22Rv1 (cell line): Measurements from ENCODE around the gene SPTBN1.
A peak's percentile ranks its signal among the peaks of the same experiment; 100 is the strongest.

Experiments
- H3K27ac ChIP-seq: fragments of 450-650 bp; 2 replicates; pipeline ENCODE4 v1.5.1; 2017
- ZFX ChIP-seq: fragments of 450-650 bp; IDR thresholded peaks from 2 replicates; pipeline ENCODE4 v1.6.1; 2017; ENCODE audit warnings: antibody characterized with exemption, borderline replicate concordance
- TF ChIP-seq, protein P1 (sequence below): fragments of 450-650 bp; IDR thresholded peaks from 2 replicates; pipeline ENCODE4 v1.5.1; 2017; ENCODE audit warnings: mild to moderate bottlenecking

The SPTBN1 gene

GRCh38 chr2:54539683-54540082 lies 83.6 kb downstream of the SPTBN1 start:
- H3K27ac ChIP-seq = no peak overlapping the region
- no peak for TF ChIP-seq ZFX
- TF ChIP-seq, protein P1, sequence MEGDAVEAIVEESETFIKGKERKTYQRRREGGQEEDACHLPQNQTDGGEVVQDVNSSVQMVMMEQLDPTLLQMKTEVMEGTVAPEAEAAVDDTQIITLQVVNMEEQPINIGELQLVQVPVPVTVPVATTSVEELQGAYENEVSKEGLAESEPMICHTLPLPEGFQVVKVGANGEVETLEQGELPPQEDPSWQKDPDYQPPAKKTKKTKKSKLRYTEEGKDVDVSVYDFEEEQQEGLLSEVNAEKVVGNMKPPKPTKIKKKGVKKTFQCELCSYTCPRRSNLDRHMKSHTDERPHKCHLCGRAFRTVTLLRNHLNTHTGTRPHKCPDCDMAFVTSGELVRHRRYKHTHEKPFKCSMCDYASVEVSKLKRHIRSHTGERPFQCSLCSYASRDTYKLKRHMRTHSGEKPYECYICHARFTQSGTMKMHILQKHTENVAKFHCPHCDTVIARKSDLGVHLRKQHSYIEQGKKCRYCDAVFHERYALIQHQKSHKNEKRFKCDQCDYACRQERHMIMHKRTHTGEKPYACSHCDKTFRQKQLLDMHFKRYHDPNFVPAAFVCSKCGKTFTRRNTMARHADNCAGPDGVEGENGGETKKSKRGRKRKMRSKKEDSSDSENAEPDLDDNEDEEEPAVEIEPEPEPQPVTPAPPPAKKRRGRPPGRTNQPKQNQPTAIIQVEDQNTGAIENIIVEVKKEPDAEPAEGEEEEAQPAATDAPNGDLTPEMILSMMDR = no peak

DNA sequence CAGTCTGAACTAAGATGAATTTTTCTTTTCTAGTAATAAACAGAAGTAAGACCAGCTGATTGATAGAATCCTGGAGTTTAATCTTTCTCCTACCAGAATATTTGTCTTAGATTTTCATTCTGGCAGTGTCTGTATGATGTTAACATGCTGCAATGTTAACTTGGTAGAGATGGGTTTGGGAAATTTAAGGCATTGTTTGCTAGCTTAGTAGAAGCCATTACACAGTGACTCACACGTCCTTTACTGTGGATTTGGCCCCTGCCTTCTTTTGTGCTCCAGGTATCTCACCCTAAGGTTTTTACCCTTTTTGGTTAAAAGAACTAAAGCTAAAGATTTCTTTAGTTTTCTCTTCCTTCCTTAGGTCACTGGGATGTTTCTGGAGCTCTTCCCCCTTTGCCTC lies 84.1 kb downstream of the SPTBN1 start:
- TF ChIP-seq, protein P1 = no peak
- TF ChIP-seq ZFX = no peak
- H3K27ac ChIP-seq = no peak overlapping the region

GRCh38 chr2:54541995-54542394 lies 85.9 kb downstream of the SPTBN1 start:
- no peak overlapping the region for H3K27ac ChIP-seq
- TF ChIP-seq, protein P1 = no peak
- no peak for TF ChIP-seq ZFX

DNA sequence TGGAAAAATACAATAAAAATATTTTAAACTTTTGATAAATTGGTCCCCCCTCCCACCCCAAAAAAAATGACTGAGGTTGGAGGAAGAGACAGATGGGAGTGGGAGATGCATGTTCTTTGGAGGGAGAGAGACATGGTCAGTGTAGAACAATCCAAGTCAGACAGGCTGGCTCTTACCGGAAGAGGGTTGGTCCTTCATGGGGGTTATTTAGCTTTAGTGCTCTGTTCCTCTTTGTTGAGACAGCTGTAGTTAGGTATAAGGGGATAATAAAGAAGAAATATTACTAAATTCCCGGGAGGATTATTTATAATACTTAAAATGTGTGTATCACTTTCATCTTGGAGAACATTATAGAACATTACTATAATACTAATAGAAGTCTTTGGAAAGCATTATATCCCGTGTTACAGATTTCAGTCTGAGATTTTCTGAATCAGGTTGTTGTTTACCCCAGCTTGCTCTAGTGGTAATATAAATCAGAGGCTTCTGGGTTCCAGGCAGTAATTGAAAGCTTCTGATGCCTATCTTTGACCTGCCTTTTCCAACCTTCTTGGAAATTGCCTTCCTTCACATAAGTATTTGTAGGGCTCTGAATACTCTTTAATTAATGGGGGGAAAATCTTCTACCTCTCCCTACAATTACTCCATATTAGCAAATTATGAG lies 87.7 kb downstream of the SPTBN1 start:
- TF ChIP-seq, protein P1 = no peak
- no peak for TF ChIP-seq ZFX
- H3K27ac ChIP-seq = no peak overlapping the region

GRCh38 chr2:54545702-54546450 lies 89.7 kb downstream of the SPTBN1 start:
- H3K27ac ChIP-seq = peak overlapping the region; percentile 37
- TF ChIP-seq, protein P1 = no peak
- no peak for TF ChIP-seq ZFX

DNA sequence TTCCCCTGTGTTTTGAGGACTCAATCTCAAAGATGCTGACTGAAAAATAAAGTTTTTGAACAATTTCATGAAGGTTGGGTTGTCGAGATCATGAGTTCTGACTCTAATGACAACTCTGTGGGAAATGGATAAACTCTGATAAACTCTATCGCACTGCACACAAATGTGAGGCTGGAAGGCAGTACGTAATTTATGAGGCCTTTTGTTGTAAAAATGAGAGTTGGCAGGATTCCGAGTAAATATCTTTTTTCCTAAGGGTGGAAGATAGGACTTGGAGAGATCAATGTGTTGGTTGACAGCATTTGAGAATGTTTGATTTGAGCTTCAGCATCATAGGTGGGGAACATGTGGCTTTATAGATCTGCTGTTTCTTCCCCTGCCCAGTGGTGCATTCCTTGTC lies 90.4 kb downstream of the SPTBN1 start:
- TF ChIP-seq, protein P1 = no peak
- no peak for TF ChIP-seq ZFX
- peak overlapping the region; percentile 37; the same call in 1 of the 2 replicates for H3K27ac ChIP-seq
